HG02763 (cell line): ENCODE measurements around the gene DOC2A.
"Not testable (repeated sequence)": the region's sequence is repeated elsewhere in the genome, so short reads cannot be mapped to it uniquely, and the experiment has no call there.

Experiments
- ATAC-seq: cut with Tn5 transposase; IDR thresholded peaks from one replicate; pipeline ENCODE4 v1.9.1; 2021; ENCODE audit warnings: mild to moderate bottlenecking, moderate library complexity; ENCODE audit not compliant: unreplicated experiment

Gene DOC2A

GRCh38 chr16:30027588-30028437, 17.0 kb upstream of the DOC2A start:
- no peak for ATAC-seq

GRCh38 chr16:30026449-30026848, 15.6 kb upstream of the DOC2A start:
- ATAC-seq, result no peak

- ATAC-seq, result no peak
Observed at GRCh38 chr16:30025574-30025973, 14.7 kb upstream of the DOC2A start.

GRCh38 chr16:30025156-30025555, 14.3 kb upstream of the DOC2A start:
- ATAC-seq, result no peak

GRCh38 chr16:30024451-30024850, 13.6 kb upstream of the DOC2A start:
- no peak for ATAC-seq

GRCh38 chr16:30023586-30023985, 12.8 kb upstream of the DOC2A start:
- no peak for ATAC-seq

- ATAC-seq, result no peak
Observed at GRCh38 chr16:30022887-30023286, 12.1 kb upstream of the DOC2A start, which contains the start of gene C16orf92. Gene C16orf92, plus strand, starts transcription at chr16:30023198. Its CDS starts 143 bp downstream, at chr16:30023341.

GRCh38 chr16:30018731-30019158, 7.9 kb upstream of the DOC2A start:
- ATAC-seq, result no peak

- not testable (repeated sequence) for ATAC-seq
Observed at GRCh38 chr16:30017937-30018336, 7.1 kb upstream of the DOC2A start.

GRCh38 chr16:30017277-30017656, 6.4 kb upstream of the DOC2A start:
- ATAC-seq, result no peak

GRCh38 chr16:30016555-30017276, 5.9 kb upstream of the DOC2A start:
- no peak for ATAC-seq

GRCh38 chr16:30015450-30015849, 4.6 kb upstream of the DOC2A start:
- ATAC-seq, result not testable (repeated sequence)

GRCh38 chr16:30012598-30012997, 1.8 kb upstream of the DOC2A start:
- not testable (repeated sequence) for ATAC-seq

GRCh38 chr16:30011714-30012504, 1.1 kb upstream of the DOC2A start:
- ATAC-seq, result no peak

- ATAC-seq, result no peak
Observed at GRCh38 chr16:30009990-30010843, 610 bp downstream of the DOC2A start.

- ATAC-seq, result no peak
Observed at GRCh38 chr16:30009085-30009862, 1.6 kb downstream of the DOC2A start.

- ATAC-seq, result no peak
Observed at GRCh38 chr16:30007378-30007895, 3.4 kb downstream of the DOC2A start.

- ATAC-seq, result no peak
Observed at GRCh38 chr16:30006659-30007377, 4.0 kb downstream of the DOC2A start.

GRCh38 chr16:30006095-30006473, 4.7 kb downstream of the DOC2A start:
- no peak for ATAC-seq
